ENCODE data around the gene ST6GALNAC4. TPM values are rescaled to one million over a fixed set of nuclear protein-coding genes. Genes with fewer than 3 reads are reported as not detected.
A peak's percentile ranks its signal among the peaks of the same experiment; 100 is the strongest.

Gene ST6GALNAC4
- total RNA-seq, 1 experiment from 2014 or later, result 25.7 TPM

- no peak for TF ChIP-seq ELF4 (CRISPR knock-in tag; IDR thresholded peaks at IDR 0.05; ENCODE audit: low read depth)
Measured at GRCh38 chr9:127942216-127943010, 25.6 kb upstream of the ST6GALNAC4 start (continued).

- ATAC-seq (no peak), DNase-seq (ENCODE audit: low spot score) (no peak)
- TF ChIP-seq ATF2 (CRISPR knock-in tag; IDR thresholded peaks at IDR 0.05; ENCODE audit: borderline replicate concordance, low read depth), result no peak
- TF ChIP-seq PRDM15 (CRISPR knock-in tag; IDR thresholded peaks at IDR 0.05), result no peak
- TF ChIP-seq MAX (CRISPR knock-in tag; IDR thresholded peaks at IDR 0.05), result no peak
- TF ChIP-seq OVOL2 (CRISPR knock-in tag; IDR thresholded peaks at IDR 0.05; ENCODE audit: borderline replicate concordance), result no peak
- TF ChIP-seq NFE2L1 (CRISPR knock-in tag; IDR thresholded peaks at IDR 0.05), result no peak
- no peak for TF ChIP-seq ERG (CRISPR knock-in tag; IDR thresholded peaks at IDR 0.05)
- Mint-ChIP-seq H3K9me3 (no peaks in the 10 kb centered on the region), H3K36me3 (peaks cover 5% of the 10 kb centered on the region; the same call in 1 of the 2 replicates), H3K4me1 (peaks cover 31% of the 10 kb centered on the region), H3K27me3 (ENCODE audit: low read depth) (no peaks in the 10 kb centered on the region), H3K4me3 (no peak overlapping the region), H3K27ac (no peak overlapping the region)
- ChIA-PET CTCF (interaction anchor here (1.0 to 5.2 kb wide), 25 partner anchors 8 to 209 kb away, joined by 3 to 179 read pairs (median 15); partner anchors contain the start of genes EEIG1, NAIF1, PIP5KL1 and SLC25A25), POLR2A (no interaction called here)
Measured at GRCh38 chr9:127941961-127942215, 25.0 kb upstream of the ST6GALNAC4 start.

- H3K27ac Mint-ChIP-seq, result peak overlapping the region; percentile 27
- no peak for ATAC-seq
- peaks cover 5% of the 10 kb centered on the region; the same call in 1 of the 2 replicates for H3K36me3 Mint-ChIP-seq
- H3K4me1 Mint-ChIP-seq, result peaks cover 36% of the 10 kb centered on the region
- DNase-seq (ENCODE audit: low spot score), result no peak
- no peaks in the 10 kb centered on the region for H3K9me3 Mint-ChIP-seq
- H3K4me3 Mint-ChIP-seq, result no peak overlapping the region
- ChIA-PET CTCF (interaction anchor here (1.0 to 5.2 kb wide), 18 partner anchors 8 to 206 kb away, joined by 3 to 179 read pairs (median 32); partner anchors contain the start of genes EEIG1, NAIF1, PIP5KL1 and SLC25A25), POLR2A (no interaction called here)
- H3K27me3 Mint-ChIP-seq (ENCODE audit: low read depth), result no peaks in the 10 kb centered on the region
- TF ChIP-seq CREM (CRISPR knock-in tag; IDR thresholded peaks at IDR 0.05) (no peak), MYBL2 (CRISPR knock-in tag; IDR thresholded peaks at IDR 0.05) (no peak), KAT7 (CRISPR knock-in tag; IDR thresholded peaks at IDR 0.05; ENCODE audit: borderline replicate concordance) (no peak), USF1 (CRISPR knock-in tag; IDR thresholded peaks at IDR 0.05) (no peak), E2F1 (CRISPR knock-in tag; IDR thresholded peaks at IDR 0.05) (no peak), GRHL2 (CRISPR knock-in tag; IDR thresholded peaks at IDR 0.05; ENCODE audit: insufficient replicate concordance, severe bottlenecking) (no peak), ZNF423 (CRISPR knock-in tag; IDR thresholded peaks at IDR 0.05) (no peak), NFATC4 (CRISPR knock-in tag; IDR thresholded peaks at IDR 0.05) (no peak), SP1 (CRISPR knock-in tag; conservative IDR thresholded peaks at IDR 0.05) (no peak), FOXP4 (CRISPR knock-in tag; IDR thresholded peaks at IDR 0.05) (no peak)
Measured at GRCh38 chr9:127941062-127941960, 24.5 kb upstream of the ST6GALNAC4 start.

Data from WTC11 (cell line).